ENCODE results near the gene ATXN7L3.
"Not testable (repeated sequence)": the region's sequence is repeated elsewhere in the genome, so short reads cannot be mapped to it uniquely, and the experiment has no call there.

The ATXN7L3 gene

GRCh38 chr17:44199553-44200477 lies at the start of gene ATXN7L3:
Gene ATXN7L3 (minus strand): TSS chr17:44199884. CDS start chr17:44198070, 1,814 bp downstream.
- peak; percentile 99 for DNase-seq (ENCODE audit: low spot score)

- peak; percentile 64 for DNase-seq (ENCODE audit: low spot score)
These were observed 48.4 kb upstream of the ATXN7L3 start for GRCh38 chr17:44247876-44248736.

GRCh38 chr17:44247440-44247841 lies 47.8 kb upstream of the ATXN7L3 start:
- DNase-seq (ENCODE audit: low spot score) = peak; percentile 73

GRCh38 chr17:44241106-44241624 lies 41.5 kb upstream of the ATXN7L3 start:
- no peak for DNase-seq (ENCODE audit: low spot score)

- not testable (repeated sequence) for DNase-seq (ENCODE audit: low spot score)
These were observed 38.2 kb upstream of the ATXN7L3 start for GRCh38 chr17:44237886-44238285.

- DNase-seq (ENCODE audit: low spot score) = no peak
These were observed 36.8 kb upstream of the ATXN7L3 start for GRCh38 chr17:44236444-44236991.

- DNase-seq (ENCODE audit: low spot score) = no peak
These were observed 35.9 kb upstream of the ATXN7L3 start for GRCh38 chr17:44235583-44235936.

- DNase-seq (ENCODE audit: low spot score) = no peak
These were observed 33.9 kb upstream of the ATXN7L3 start for GRCh38 chr17:44233582-44233981.

GRCh38 chr17:44232061-44232460 lies 32.4 kb upstream of the ATXN7L3 start:
- no peak for DNase-seq (ENCODE audit: low spot score)

- no peak for DNase-seq (ENCODE audit: low spot score)
These were observed 30.5 kb upstream of the ATXN7L3 start for GRCh38 chr17:44230140-44230539.

GRCh38 chr17:44229090-44229489 lies 29.4 kb upstream of the ATXN7L3 start:
- DNase-seq (ENCODE audit: low spot score) = no peak

- DNase-seq (ENCODE audit: low spot score) = no peak
These were observed 23.9 kb upstream of the ATXN7L3 start for GRCh38 chr17:44223541-44224071.

- DNase-seq (ENCODE audit: low spot score) = peak; percentile 87
These were observed 22.6 kb upstream of the ATXN7L3 start for GRCh38 chr17:44222112-44222869.

- DNase-seq (ENCODE audit: low spot score) = no peak
These were observed 22.1 kb upstream of the ATXN7L3 start for GRCh38 chr17:44221862-44222111.

GRCh38 chr17:44221084-44221861 lies 21.6 kb upstream of the ATXN7L3 start:
- DNase-seq (ENCODE audit: low spot score) = peak; percentile 86

- peak; percentile 70 for DNase-seq (ENCODE audit: low spot score)
These were observed 20.8 kb upstream of the ATXN7L3 start for GRCh38 chr17:44220213-44221083.

- DNase-seq (ENCODE audit: low spot score) = peak; percentile 49
These were observed 20.0 kb upstream of the ATXN7L3 start, which contains the start of gene UBTF for GRCh38 chr17:44219616-44220212. Gene UBTF (minus strand): TSS chr17:44219675. CDS start chr17:44218229, 1,446 bp downstream.

GRCh38 chr17:44219108-44219615 lies 19.5 kb upstream of the ATXN7L3 start:
- DNase-seq (ENCODE audit: low spot score) = peak; percentile 77

All from hematopoietic multipotent progenitor cell treated with erythropoietin and hydrocortisone succinate and interleukin-3 and kit ligand, for 15 days (in vitro differentiated cells).